ENCODE data around the gene SIX5.
"Not testable (repeated sequence)": the region's sequence is repeated elsewhere in the genome, so short reads cannot be mapped to it uniquely, and the experiment has no call there.

SIX5 gene

GRCh38 chr19:45809643-45810159 lies 40.6 kb upstream of the SIX5 start:
- no peak overlapping the region for H3K9ac ChIP-seq

GRCh38 chr19:45805719-45806118 lies 36.7 kb upstream of the SIX5 start:
- H3K9ac ChIP-seq = no peak overlapping the region
- no peaks in the 10 kb centered on the region for H3K36me3 ChIP-seq
- no peak overlapping the region for H3K4me2 ChIP-seq
- H3K4me1 ChIP-seq = peaks cover 31% of the 10 kb centered on the region
- no peak for TF ChIP-seq Cebpa-rat (IDR thresholded peaks at IDR 0.05)
- H3K27ac ChIP-seq = no peak overlapping the region
- H3K27me3 ChIP-seq = no peaks in the 10 kb centered on the region
- H4K20me1 ChIP-seq = no peaks in the 10 kb centered on the region
- H3K9me3 ChIP-seq = no peaks in the 10 kb centered on the region
- no peak overlapping the region for H3K4me3 ChIP-seq

More at GRCh38 chr19:45809643-45810159, 40.6 kb upstream of the SIX5 start:
- no peak overlapping the region for H3K4me3 ChIP-seq
- peak overlapping the region; percentile 73 for H3K4me2 ChIP-seq
- peaks cover 23% of the 10 kb centered on the region for H3K4me1 ChIP-seq
- no peaks in the 10 kb centered on the region for H3K27me3 ChIP-seq
- H3K27ac ChIP-seq = peak overlapping the region; percentile 39; the same call in 1 of the 2 replicates
- no peaks in the 10 kb centered on the region for H3K9me3 ChIP-seq
- H4K20me1 ChIP-seq = no peaks in the 10 kb centered on the region
- TF ChIP-seq Cebpa-rat (IDR thresholded peaks at IDR 0.05) = no peak
- H3K36me3 ChIP-seq = no peaks in the 10 kb centered on the region

GRCh38 chr19:45804959-45805230 lies 35.8 kb upstream of the SIX5 start:
- Histone ChIP-seq H3K9me3 (no peaks in the 10 kb centered on the region), H3K4me3 (no peak overlapping the region), H3K4me1 (peaks cover 31% of the 10 kb centered on the region), H3K36me3 (no peaks in the 10 kb centered on the region), H4K20me1 (peaks cover 6% of the 10 kb centered on the region), H3K27me3 (no peaks in the 10 kb centered on the region), H3K27ac (no peak overlapping the region), H3K4me2 (no peak overlapping the region), H3K9ac (no peak overlapping the region)
- no peak for TF ChIP-seq Cebpa-rat (IDR thresholded peaks at IDR 0.05)

- H3K27me3 ChIP-seq = no peaks in the 10 kb centered on the region
Measured at GRCh38 chr19:45804140-45804958, 35.3 kb upstream of the SIX5 start.

GRCh38 chr19:45801603-45802175 lies 32.6 kb upstream of the SIX5 start:
- H3K36me3 ChIP-seq = no peaks in the 10 kb centered on the region
- H3K27ac ChIP-seq = no peak overlapping the region
- H3K27me3 ChIP-seq = no peaks in the 10 kb centered on the region
- no peak overlapping the region for H3K4me3 ChIP-seq
- TF ChIP-seq Cebpa-rat (IDR thresholded peaks at IDR 0.05) = no peak
- peak overlapping the region; percentile 28; the same call in 1 of the 2 replicates for H3K4me2 ChIP-seq
- peaks cover 34% of the 10 kb centered on the region for H3K4me1 ChIP-seq
- H4K20me1 ChIP-seq = peaks cover 14% of the 10 kb centered on the region
- H3K9me3 ChIP-seq = no peaks in the 10 kb centered on the region
- H3K9ac ChIP-seq = no peak overlapping the region

More at GRCh38 chr19:45804140-45804958, 35.3 kb upstream of the SIX5 start:
- H3K4me2 ChIP-seq = no peak overlapping the region
- H3K4me3 ChIP-seq = no peak overlapping the region
- H3K4me1 ChIP-seq = peaks cover 31% of the 10 kb centered on the region
- H3K9ac ChIP-seq = no peak overlapping the region
- no peak for TF ChIP-seq Cebpa-rat (IDR thresholded peaks at IDR 0.05)
- peaks cover 12% of the 10 kb centered on the region for H4K20me1 ChIP-seq
- H3K36me3 ChIP-seq = no peaks in the 10 kb centered on the region
- H3K9me3 ChIP-seq = no peaks in the 10 kb centered on the region
- H3K27ac ChIP-seq = no peak overlapping the region

GRCh38 chr19:45800070-45800553 lies 31.1 kb upstream of the SIX5 start:
- H3K4me1 ChIP-seq = peaks cover 34% of the 10 kb centered on the region
- no peak for TF ChIP-seq Cebpa-rat (IDR thresholded peaks at IDR 0.05)
- H3K9me3 ChIP-seq = no peaks in the 10 kb centered on the region
- no peak overlapping the region for H3K4me3 ChIP-seq
- no peaks in the 10 kb centered on the region for H3K27me3 ChIP-seq
- H4K20me1 ChIP-seq = peaks cover 14% of the 10 kb centered on the region
- H3K27ac ChIP-seq = no peak overlapping the region; the same call in 1 of the 2 replicates
- peak overlapping the region; percentile 80 for H3K4me2 ChIP-seq
- H3K36me3 ChIP-seq = no peaks in the 10 kb centered on the region
- no peak overlapping the region for H3K9ac ChIP-seq

GRCh38 chr19:45799541-45799940 lies 30.5 kb upstream of the SIX5 start:
- not testable (repeated sequence) for H3K27me3 ChIP-seq, H3K27ac ChIP-seq, H3K4me3 ChIP-seq, H3K9me3 ChIP-seq, H3K36me3 ChIP-seq
- Histone ChIP-seq H3K4me1 (peaks cover 34% of the 10 kb centered on the region), H4K20me1 (peaks cover 14% of the 10 kb centered on the region), H3K9ac (peak overlapping the region; percentile 32; the same call in 1 of the 2 replicates), H3K4me2 (peak overlapping the region; percentile 80)

DNA sequence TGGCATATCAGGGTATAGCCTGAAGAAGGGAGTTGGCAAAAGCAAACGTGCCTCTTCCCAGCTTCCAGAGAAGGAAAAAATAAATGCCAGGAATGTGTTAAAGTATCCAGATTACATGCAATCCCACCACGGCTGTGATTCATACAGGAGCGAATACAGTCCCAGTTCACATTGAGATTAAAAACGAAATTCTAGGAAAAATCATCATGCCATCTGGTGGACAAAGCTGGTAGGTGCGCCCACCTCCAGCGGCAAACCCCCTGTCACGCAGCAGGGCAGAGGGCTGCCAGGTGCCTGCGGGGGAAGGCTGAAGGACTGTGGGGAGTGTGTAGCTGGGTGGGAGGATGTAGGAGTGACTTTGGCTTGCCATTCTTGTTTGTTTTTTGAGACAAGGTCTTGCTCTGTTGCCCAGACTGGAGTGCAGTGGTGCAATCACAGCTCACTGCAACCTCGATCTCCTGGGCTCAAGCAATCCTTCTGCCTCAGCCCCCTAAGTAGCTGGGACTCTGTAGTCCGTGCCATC lies 30.0 kb upstream of the SIX5 start:
- no peak overlapping the region for H3K4me3 ChIP-seq
- H3K27ac ChIP-seq = no peak overlapping the region; the same call in 1 of the 2 replicates
- TF ChIP-seq Cebpa-rat (IDR thresholded peaks at IDR 0.05) = peak; percentile 63
- no peaks in the 10 kb centered on the region for H3K36me3 ChIP-seq
- peaks cover 35% of the 10 kb centered on the region for H3K4me1 ChIP-seq
- no peaks in the 10 kb centered on the region for H3K27me3 ChIP-seq
- H3K9ac ChIP-seq = no peak overlapping the region; the same call in 1 of the 2 replicates
- peaks cover 14% of the 10 kb centered on the region for H4K20me1 ChIP-seq
- peak overlapping the region; percentile 80 for H3K4me2 ChIP-seq
- no peaks in the 10 kb centered on the region for H3K9me3 ChIP-seq

GRCh38 chr19:45794627-45795026 lies 25.6 kb upstream of the SIX5 start:
- no peak overlapping the region for H3K27ac ChIP-seq
- no peak for TF ChIP-seq Cebpa-rat (IDR thresholded peaks at IDR 0.05)
- no peak overlapping the region for H3K4me3 ChIP-seq
- H3K27me3 ChIP-seq = peaks cover 2% of the 10 kb centered on the region
- peaks cover 33% of the 10 kb centered on the region for H4K20me1 ChIP-seq
- peaks cover 4% of the 10 kb centered on the region for H3K36me3 ChIP-seq
- no peaks in the 10 kb centered on the region for H3K9me3 ChIP-seq
- peaks cover 45% of the 10 kb centered on the region for H3K4me1 ChIP-seq
- H3K4me2 ChIP-seq = no peak overlapping the region
- H3K9ac ChIP-seq = no peak overlapping the region

DNA sequence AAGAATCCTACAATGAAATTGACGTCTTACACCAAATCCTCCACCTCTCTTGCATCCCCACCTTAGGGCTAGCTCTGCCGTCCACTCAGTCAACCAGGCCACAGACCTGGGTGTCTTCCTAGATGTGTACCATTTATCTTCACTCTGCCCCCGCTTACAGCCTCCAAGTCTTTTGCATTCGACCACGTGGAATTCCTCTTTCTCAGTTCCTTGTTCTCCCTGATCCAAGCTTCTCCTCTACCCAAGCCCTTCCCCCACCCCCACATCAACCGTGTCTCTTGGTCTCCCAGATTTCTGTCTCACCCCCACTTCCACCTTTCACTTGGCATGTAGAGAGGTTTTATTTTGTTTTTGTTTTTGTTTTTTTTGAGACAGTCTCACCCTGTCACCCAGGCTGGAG lies 24.8 kb upstream of the SIX5 start:
- Histone ChIP-seq H3K27ac (no peak overlapping the region), H3K36me3 (peaks cover 12% of the 10 kb centered on the region), H3K9me3 (no peaks in the 10 kb centered on the region), H3K4me1 (peaks cover 37% of the 10 kb centered on the region), H3K4me2 (peak overlapping the region; percentile 75; the same call in 1 of the 2 replicates), H3K9ac (no peak overlapping the region), H3K4me3 (no peak overlapping the region), H4K20me1 (peaks cover 35% of the 10 kb centered on the region), H3K27me3 (peaks cover 10% of the 10 kb centered on the region)
- TF ChIP-seq Cebpa-rat (IDR thresholded peaks at IDR 0.05) = no peak
